ENCODE measurements around the gene FOXI1. TPM values are rescaled to one million over a fixed set of nuclear protein-coding genes. Genes with fewer than 3 reads are reported as not detected.
"Not testable (repeated sequence)": the region's sequence is repeated elsewhere in the genome, so short reads cannot be mapped to it uniquely, and the experiment has no call there.

FOXI1 gene
- total RNA-seq, 1 experiment from 2014 or later, result not detected

DNA sequence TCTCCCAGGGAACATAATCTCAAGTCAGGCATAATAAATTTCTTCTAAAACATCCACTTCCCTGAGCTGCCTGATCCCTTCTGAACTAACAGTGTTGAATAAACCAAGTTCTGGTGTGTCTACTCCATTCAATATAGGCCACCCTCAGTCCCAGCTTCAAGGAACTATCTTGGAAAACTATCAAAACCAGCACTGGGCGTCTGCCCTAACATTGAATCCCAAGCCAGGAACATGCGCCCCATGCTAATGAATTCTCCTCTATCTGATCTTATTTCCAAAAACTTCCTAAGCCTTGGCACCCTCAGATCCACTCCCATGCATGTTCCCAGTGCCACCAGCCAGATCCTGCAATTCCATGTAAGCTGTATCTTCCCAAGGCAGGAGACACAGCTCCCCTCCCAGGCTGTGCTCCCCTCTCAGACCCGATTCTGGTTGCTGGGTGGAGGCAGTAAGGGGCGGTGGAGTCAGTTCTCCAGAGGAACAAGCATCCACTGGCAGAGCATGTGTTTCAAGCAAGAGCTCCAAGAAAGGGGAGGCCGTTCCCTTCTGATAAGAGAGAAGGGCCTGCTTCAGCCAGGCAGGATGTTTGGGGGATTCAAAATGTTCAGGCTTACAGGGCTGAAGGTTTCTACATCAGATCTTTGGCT is 13.1 kb upstream of the FOXI1 start:
- DNase-seq (ENCODE audit: low spot score), result no peak

DNA sequence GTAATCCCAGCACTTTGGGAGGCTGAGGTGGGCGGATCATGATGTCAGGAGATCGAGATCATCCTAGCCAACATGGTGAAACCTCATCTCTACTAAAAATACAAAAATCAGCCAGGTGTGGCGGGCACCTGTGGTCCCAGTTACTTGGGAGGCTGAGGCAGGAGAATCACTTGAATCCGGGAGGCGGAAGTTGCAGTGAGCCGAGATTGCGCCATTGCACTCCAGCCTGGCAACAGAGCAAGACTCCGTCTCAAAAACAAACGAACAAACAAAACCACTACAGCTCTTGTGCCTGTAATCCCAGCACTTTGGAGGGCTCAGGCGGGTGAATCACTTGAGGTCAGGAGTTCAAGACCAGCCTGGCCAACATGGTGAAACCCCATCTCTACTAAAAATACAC is 11.4 kb upstream of the FOXI1 start:
- DNase-seq (ENCODE audit: low spot score), result not testable (repeated sequence)

DNA sequence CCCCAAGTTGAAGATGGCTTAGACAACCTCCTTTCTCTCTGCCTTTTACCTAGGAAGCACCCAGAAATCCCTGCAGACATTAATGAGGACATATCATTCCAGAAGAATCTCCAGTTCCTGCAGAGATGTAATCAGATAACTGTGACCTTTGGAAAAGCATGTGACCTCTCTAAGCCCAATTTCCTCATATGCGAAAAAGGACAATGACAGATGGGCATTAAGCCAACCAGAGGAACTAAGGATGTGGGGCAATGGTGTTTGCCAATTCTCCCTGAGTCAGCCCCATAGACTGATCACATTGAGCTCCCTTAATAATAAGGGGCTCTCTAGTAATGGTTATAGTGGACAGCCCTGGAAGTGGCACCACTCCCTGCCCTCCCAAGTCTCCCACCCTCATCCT is 10.1 kb upstream of the FOXI1 start:
- DNase-seq (ENCODE audit: low spot score), result no peak

DNA sequence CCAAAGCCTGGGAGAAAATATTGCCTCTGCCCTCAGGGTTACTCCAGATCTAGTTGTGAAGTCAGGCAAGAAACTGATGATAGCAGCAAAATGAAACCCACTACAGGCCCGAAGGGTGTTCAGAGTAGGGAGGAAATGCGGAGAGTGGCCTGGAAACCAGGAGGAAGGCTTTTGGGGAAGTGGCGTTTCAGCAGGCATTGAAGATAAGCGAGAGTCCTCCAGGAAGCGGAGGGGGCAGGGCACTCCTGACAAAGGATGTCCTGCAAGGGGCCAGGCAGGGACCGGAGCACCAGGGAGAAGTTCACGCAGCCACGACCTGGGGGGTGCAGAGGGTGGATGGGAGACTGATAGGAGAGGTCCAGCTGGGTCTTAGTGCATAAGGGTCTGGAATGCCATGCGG is 7.8 kb upstream of the FOXI1 start:
- no peak for DNase-seq (ENCODE audit: low spot score)

DNA sequence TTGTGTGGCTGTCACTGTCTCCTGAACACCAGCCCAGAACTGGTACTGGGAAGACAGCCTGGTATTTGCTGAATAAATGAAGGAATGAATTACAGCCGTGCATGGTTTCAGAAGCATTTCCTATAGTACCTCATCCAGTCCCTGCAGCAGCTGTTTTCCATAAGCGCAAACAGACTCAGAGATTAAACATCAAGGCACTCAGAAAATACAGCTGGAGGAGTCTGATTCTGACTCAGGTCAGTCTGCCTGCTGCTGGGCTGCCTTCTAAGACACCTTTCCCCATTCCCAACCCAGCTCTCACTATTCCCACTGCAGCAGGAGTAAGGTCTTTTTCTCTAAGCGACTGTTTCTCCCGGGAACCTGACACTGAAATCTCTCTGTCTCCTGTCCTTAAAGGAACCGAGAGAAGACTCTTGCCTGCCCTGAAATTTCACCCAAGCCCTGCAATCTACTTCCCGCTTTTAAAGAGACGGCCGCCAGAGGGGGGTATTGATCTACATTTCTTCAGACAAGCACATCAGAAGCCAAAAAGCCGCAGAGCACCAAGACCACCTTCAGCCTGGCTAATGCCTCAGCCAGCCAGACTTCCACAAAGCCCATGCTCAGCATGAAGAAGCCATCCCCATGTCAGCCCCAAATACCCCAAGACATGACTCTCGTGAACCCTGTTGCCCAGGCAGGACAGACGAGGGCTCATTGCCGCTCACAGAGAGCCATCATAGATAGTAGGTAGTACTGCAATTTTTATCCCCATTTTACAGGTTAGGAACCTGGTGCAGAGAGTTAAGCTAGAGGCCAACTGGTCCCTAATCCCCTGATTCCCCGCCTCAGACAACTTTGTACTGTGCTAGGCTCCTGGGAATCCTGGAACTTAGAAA is 5.4 kb upstream of the FOXI1 start:
- peak; percentile 34 for DNase-seq (ENCODE audit: low spot score)

DNA sequence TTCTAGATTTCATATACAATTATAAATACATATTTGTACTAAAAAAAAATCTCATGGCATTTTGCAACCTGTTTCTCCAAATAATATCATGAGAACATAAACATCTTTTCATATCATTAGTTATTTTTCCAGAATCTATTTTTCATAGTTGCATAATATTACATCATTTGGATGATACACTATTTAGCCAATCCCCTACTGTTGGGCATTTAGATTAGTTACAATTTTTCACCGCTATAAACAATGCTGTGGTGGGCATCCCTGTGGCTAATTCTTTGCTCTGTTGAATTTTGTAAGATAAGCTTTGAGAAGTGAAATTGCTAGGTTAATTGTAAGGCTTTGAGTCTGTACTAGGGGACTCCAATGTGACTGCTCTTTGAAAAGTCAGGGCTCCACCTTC is 2.2 kb upstream of the FOXI1 start:
- DNase-seq (ENCODE audit: low spot score), result no peak

DNA sequence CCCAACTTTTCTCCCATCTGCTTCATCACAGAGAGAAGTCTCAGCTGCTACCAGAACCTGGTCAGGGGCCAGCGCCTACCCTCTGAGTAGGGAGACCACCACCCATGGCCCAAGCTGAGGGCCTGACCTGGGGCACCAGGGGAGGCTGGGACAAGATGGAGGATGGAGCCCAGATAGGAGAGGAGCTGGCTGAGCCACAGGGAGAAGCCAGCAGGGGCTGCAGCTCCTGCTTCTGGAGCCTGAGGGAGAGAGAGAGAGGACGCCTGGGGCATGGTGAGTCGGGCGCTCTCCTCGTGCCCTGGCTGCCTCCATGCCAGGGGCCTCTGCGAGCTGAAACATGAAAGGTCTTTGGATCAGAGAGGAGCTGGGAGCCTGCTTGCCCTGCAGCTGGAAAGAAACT is 1.4 kb upstream of the FOXI1 start:
- DNase-seq (ENCODE audit: low spot score), result no peak

DNA sequence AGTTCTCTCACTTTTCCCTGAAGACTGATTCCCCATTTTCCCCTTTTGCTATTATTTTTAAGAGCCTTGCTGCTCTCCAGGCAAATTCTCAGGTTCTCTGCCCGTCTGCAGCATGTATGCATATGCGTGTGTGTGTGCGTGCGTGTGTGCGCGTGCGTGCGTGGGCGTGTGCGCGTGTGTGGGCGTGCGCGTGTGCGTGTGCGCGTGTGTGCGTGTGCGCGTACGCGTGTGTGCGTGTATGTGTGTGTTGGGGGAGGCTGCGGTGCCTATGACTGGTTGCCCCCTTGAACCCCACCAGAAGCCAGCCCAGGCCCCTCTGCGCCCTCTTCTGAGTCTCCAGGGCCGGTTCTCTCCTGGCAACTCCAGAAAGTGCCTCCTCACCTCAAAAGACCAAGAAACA is 987 bp upstream of the FOXI1 start:
- no peak for DNase-seq (ENCODE audit: low spot score)

DNA sequence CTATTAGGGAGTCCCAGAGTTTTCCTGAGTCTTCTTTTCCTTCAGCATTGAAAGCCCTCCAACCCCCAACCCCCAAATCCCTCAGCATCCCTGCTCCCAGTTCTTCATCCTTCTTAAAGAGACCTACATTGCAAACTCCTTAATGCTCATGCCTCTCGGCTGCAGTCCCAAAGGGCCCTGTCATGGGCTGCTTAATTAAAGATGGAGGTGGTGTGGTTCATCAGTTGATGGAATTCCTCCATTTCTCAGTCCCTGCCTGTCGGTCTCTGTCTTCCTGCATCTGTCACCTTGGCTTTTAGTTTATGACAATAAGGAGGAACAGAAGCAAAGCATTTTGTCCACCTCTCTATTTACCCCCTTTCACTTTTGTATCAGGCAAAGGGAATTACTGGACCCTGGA is 2.0 kb downstream of the FOXI1 start:
- DNase-seq (ENCODE audit: low spot score), result no peak

DNA sequence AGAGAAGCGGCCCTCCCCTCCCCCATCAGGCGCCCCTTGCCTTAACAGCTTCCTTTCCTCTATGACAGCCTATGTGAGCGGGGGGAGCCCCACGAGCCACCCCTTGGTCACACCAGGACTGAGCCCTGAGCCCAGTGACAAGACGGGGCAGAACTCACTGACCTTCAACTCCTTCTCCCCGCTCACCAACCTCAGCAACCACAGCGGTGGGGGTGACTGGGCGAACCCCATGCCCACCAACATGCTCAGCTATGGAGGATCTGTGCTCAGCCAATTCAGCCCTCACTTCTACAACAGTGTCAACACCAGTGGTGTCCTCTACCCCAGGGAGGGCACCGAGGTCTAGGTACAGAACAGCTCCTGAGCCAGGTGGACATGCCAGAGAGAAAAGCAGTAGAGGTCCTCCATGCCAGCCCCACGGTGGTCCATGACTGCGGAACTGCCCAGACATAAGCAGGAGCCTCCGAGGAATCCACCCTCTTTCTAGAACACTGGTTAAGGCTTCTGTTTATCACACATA is 2.6 kb downstream of the FOXI1 start:
- no peak for DNase-seq (ENCODE audit: low spot score)

DNA sequence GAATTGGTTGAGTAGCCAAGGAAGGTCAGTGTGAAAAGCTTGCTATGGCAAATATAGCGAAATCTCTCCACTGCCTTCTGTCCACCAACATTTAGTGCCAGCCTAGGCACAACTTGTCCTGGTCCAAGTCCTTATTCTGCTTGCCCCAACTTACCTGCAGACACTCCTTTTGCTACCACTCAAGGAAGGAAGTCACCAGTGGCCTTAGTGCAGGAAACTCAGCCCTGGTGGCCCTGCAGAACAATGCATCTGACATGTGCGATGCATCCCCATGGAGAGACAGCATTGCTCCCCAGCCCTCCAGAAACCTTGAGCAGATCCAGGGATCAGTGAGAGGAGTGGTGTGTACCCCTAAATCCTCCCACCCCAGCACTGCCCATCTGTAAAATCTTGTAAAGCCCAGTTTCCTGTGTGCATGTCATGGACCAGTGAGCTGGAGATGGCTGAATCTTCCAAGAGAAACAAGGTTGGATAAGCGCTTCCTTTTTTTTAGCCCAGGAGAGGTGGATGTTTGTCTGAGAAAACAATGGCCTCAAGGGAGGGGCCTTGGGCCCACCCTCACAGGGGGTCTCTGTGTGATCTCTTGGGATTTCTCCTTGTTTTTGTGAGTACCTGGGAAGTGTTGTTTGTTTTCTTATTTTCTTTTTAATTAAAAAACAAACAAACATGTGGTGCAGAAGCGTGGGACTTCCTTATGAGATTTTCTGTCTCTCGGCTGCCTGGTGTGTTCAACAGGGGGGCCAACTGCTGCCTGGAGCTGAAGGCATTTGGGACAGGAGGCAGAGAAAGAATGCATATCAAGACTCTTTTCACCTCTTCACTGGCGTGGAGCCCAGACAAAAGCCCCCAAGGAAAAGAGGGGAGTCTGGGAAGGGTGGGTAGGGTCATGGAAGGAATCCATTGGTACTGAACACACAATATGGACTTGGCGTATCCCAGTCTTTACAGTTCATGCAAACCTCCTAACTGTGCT is 3.6 kb downstream of the FOXI1 start:
- DNase-seq (ENCODE audit: low spot score), result no peak

DNA sequence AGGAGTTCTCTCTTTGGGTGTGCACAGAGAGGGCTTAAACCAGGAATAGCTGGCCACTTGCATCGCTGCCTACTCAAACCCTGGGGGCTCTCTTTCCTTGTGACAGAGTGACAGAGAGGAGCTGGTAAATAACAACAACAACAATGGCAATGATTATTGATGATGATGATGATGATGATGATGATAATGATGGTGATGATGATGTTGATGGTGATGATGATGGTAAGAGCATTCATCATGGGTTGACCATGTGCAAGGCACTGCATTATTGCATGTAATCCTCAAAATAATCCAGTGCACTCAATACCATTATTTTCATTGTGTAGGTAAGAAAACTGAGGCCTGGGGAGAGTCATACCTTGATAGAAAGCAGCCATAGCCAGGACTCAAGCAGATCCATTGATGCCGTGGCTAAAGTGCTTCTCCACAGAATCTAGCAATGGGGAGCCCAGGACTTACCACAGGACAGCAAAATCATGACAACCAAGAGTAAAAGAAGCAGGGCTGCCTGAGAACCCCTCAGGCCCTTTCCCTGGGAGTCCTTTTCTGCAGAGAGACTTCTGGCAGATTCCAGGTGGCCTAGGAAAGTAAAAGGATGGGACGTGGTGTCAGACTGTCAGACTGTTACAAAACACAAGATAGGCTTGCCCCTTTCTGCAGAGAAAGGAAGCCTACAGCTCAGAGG is 4.8 kb downstream of the FOXI1 start:
- DNase-seq (ENCODE audit: low spot score), result no peak

DNA sequence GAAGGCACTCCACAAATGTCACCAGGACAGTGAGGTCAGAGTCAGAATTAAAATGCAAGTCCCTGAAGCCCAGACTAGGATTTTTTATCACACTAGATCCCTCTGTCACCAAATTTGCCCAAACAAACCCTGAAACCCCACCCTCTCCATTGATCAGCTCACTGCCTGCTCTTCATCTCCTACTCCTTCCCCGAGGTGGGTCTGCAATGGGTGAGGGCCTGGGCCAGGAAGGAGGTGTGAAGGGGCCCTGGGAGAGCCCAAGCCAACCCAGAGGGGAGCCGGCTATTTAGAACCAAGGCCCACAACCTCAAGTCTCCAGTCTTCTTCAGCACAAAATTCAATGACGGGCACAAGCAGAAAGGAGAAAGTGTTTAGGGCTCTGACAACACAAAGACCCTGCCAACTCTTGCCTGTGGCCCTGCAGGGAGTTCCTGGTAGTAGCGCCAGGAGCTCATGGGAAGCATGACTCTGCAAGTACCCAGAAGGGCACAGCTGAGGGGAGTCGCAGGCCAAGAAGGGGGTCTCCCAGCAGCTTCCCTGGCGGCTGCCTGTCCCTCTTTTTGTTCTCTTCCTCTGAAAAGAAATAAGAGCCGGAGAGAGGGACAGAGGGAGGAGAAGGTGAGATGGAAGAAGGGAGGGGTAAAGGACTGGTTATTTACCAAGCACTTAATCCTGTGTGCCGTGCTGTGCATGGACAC is 5.5 kb downstream of the FOXI1 start:
- DNase-seq (ENCODE audit: low spot score), result no peak

DNA sequence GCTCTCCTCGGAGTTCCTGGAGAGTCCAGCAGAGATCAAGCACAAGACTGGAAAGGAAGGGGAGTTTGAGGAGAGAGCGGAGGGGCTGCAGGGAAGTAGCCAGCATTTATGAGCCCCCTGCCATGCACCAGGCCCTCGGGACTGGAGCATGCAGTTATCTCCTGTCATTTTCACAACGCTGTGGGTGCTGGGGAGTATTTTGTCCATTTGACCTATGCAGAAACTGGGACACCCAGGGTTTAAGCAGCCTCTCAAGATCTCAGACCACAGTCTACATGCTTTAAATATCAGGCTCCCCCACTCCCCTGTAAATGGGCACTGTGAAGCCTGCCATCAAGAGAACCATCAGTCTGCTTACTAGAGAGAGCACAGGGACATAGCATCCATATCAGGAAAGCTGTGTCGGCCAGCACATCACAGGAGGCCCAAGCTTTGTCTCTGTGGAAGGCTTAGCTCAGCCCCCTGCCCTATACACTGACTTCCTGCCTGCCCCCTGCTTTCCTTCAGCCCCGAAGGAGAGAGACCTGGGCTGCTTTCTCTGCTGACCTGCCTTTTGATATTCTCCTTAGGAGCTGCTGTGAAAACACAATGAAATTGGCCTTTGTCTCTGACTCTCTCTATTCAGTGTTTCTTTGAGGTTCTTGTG is 7.3 kb downstream of the FOXI1 start:
- no peak for DNase-seq (ENCODE audit: low spot score)

DNA sequence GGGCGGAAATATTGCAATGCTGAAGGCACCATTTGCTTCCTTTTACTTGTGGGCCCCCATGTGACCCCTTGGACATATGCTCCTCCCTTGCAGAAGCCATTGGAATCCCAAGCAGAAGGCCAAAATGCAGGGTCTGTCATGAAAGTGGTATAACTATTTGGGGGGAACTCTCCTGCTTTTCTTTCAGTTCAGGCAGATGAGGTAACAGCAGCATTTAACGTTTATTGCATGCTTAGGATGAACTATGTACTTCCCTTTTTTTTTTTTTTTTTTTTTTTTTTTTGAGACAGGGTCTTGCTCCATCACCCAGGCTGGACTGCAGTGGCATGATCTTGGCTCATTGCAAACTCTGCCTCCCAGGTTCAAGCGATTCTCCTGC is 7.8 kb downstream of the FOXI1 start:
- no peak for DNase-seq (ENCODE audit: low spot score)

DNA sequence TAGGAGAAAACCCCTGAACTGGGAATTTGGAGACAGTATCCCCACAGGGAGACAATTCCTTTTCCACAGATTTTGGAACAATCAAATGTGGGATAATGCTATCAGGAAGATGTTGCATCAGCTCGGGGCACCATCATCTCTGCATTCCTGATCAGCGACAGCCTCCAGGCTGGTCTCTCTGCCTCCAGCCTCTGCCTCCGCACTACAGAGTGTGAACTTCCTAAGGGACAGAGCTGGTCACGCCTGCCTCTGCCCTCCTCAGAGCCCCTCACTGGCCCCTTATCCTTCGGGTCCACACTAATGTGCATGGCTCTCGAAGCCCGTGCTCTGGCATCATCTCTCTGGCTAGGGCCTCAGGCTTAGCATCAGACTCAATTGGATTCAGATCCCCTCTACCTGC is 8.6 kb downstream of the FOXI1 start:
- DNase-seq (ENCODE audit: low spot score), result no peak

DNA sequence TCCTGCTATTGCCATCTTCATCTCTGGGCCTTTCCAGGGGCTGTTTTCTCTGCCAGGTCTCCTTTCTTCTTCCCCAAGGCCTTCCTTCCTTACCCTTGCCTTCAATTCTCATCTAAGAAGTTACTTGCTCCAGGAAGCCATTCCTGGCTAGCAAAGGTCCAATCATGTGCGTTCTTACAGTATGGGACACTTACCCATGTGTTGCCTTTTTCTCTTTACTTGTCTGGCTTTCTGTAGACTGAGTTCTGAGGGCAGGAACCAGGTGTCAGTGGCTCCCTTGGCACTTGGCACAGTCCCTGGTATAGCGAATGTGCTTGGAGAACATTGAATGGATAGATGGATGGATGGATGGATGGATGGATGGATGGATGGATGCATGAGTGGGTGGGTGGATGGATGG is 10.2 kb downstream of the FOXI1 start:
- DNase-seq (ENCODE audit: low spot score), result no peak

DNA sequence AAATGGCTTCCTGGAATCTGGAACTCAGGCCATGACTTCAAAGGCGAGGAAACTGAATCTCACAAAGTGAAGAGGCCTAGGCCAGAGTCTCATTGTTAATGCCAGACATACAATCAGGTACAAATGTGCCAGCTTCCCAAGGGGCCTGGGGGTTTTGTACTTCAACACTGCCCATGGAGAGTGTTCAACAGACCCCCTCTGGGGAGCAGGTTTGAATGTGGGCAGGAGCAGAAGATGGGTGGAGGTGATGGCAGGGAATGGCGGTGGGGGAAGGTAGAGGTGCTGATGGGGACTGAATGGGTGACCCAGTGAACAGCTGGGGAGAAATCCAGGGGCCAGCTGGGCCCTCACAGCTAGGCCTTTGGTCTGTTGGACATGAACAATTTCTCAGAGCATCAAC is 12.0 kb downstream of the FOXI1 start:
- DNase-seq (ENCODE audit: low spot score), result no peak

DNA sequence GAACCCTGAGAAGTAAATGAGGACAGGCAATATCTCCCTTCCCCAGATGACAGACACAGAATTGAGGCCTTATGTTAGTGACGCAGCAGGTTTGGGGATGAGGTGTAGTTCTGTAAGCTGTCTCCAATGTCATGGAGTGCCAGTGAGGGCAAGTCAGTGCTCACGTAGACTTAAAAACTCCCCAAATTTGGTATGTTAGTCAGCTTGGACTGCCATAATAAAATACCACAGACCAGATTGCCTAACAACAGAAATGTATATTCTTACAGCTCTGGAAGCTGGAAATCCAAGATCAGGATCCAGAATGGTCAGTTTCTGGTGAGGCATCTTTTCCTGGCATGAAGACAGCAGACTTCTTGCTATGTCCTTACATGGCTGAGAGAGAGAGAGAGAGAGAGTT is 14.9 kb downstream of the FOXI1 start:
- DNase-seq (ENCODE audit: low spot score), result no peak

DNA sequence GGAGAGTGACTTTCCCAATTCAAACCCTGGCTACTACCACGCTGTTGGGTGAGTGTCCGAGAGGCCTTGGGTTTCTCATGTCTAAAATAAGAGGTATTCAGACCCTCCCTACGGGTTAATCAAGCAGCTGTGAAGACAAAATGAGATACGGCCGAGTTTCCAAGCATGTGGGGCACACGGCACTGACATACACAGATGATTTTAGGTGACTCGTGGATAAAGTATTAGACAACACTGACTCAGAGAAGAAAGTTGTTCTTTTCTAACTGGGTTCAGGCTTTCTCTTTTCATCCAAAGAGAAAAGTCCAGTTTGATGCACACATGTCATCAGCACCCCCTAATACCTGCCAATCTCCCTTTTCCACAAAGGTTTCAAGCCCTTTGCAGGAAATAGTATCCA is 15.6 kb downstream of the FOXI1 start:
- no peak for DNase-seq (ENCODE audit: low spot score)

All from H4 (cell line).